Measurements from ENCODE around the gene PPY. TPM values are rescaled to one million over a fixed set of nuclear protein-coding genes. Genes with fewer than 3 reads are reported as not detected.
"Not testable (repeated sequence)": the region's sequence is repeated elsewhere in the genome, so short reads cannot be mapped to it uniquely, and the experiment has no call there.

The PPY gene
- total RNA-seq, 2 donors from 2014 or later, result not detected

DNA sequence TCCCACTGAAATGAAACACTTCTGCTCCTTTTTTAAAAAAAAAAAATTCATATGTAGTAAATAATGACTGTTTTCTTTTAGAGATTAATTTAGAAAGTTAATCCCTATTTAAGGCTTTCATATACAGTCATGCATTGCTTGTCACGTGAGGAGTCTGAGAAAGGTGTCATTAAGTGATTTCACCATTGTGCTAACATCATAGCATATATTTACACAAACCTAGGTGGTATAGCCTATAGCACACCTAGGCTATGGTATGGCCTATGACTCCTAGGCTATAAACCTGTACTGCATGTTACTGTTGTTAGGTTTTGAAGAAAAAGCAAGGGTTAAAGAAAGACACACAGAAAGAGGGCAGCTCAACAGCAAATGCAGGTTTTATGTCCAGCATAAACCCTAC lies 13.7 kb downstream of the PPY start:
- Mint-ChIP-seq H3K9me3 (no peaks in the 10 kb centered on the region), H3K27me3 (ENCODE audit: insufficient read depth) (peaks cover 45% of the 10 kb centered on the region), H3K36me3 (ENCODE audit: low read depth) (no peaks in the 10 kb centered on the region), H3K4me1 (peaks cover 5% of the 10 kb centered on the region), H3K4me3 (no peak overlapping the region), H3K27ac (no peak overlapping the region)
- Histone ChIP-seq H3K4me3 (ENCODE audit: low read length) (no peak overlapping the region), H3K9ac (ENCODE audit: extremely low read depth, low read length, poor library complexity, severe bottlenecking) (no peak overlapping the region), H3K4me1 (ENCODE audit: control insufficient read depth, insufficient read depth, low read length) (no peaks in the 10 kb centered on the region), H3K27ac (ENCODE audit: low read depth, low read length) (no peak overlapping the region), H3K27me3 (ENCODE audit: control insufficient read depth, insufficient read depth, low read length, poor library complexity, severe bottlenecking) (peaks cover 41% of the 10 kb centered on the region), H3K9me3 (ENCODE audit: control insufficient read depth, low read length) (no peaks in the 10 kb centered on the region), H3K36me3 (ENCODE audit: control insufficient read depth, insufficient read depth, low read length) (no peaks in the 10 kb centered on the region)
- WGBS, 2 experiments (ENCODE audit: insufficient coverage in 1 of 2, insufficient read length in 1 of 2), result 92% methylated on average over 1 of the region's 1 CpG; no CpG with 5 or more reads in 1 of the 2 experiments
- TF ChIP-seq, protein P1, sequence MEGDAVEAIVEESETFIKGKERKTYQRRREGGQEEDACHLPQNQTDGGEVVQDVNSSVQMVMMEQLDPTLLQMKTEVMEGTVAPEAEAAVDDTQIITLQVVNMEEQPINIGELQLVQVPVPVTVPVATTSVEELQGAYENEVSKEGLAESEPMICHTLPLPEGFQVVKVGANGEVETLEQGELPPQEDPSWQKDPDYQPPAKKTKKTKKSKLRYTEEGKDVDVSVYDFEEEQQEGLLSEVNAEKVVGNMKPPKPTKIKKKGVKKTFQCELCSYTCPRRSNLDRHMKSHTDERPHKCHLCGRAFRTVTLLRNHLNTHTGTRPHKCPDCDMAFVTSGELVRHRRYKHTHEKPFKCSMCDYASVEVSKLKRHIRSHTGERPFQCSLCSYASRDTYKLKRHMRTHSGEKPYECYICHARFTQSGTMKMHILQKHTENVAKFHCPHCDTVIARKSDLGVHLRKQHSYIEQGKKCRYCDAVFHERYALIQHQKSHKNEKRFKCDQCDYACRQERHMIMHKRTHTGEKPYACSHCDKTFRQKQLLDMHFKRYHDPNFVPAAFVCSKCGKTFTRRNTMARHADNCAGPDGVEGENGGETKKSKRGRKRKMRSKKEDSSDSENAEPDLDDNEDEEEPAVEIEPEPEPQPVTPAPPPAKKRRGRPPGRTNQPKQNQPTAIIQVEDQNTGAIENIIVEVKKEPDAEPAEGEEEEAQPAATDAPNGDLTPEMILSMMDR (conservative IDR thresholded peaks at IDR 0.05), result no peak
- DNase-seq, result no peak

DNA sequence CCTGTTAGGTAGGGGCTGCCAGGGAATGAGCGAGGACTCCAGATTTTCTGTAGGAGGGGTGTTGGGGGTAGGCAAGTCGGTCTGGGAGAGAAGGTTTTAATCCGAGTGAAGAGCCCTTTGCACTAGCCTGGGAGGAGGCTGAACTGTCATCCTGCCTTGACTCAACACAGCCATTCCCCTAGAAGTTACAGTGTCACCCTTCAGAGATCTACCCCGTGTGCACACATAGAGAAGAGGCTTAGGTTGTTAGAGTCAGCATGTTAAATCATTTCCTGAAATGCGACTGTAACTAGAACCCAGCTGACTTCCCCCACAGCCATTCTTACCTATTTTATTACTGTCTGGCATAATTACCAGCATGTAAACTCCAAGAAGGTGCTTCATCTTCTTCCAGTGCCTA lies 14.3 kb downstream of the PPY start:
- H3K4me3 ChIP-seq (ENCODE audit: low read length); H3K27ac ChIP-seq (ENCODE audit: low read depth, low read length); H3K27ac Mint-ChIP-seq; H3K36me3 Mint-ChIP-seq (ENCODE audit: low read depth); H3K9ac ChIP-seq (ENCODE audit: extremely low read depth, low read length, poor library complexity, severe bottlenecking); H3K4me1 Mint-ChIP-seq; H3K4me1 ChIP-seq (ENCODE audit: control insufficient read depth, insufficient read depth, low read length); H3K9me3 Mint-ChIP-seq; H3K36me3 ChIP-seq (ENCODE audit: control insufficient read depth, insufficient read depth, low read length); H3K9me3 ChIP-seq (ENCODE audit: control insufficient read depth, low read length); DNase-seq: not testable (repeated sequence)
- H3K4me3 Mint-ChIP-seq, result peak overlapping the region; percentile 32
- peaks cover 41% of the 10 kb centered on the region for H3K27me3 ChIP-seq (ENCODE audit: control insufficient read depth, insufficient read depth, low read length, poor library complexity, severe bottlenecking)
- 26% methylated on average over 4 of the region's 5 CpGs; no CpG with 5 or more reads in 1 of the 2 experiments for WGBS, 2 experiments (ENCODE audit: insufficient coverage in 1 of 2, insufficient read length in 1 of 2)
- H3K27me3 Mint-ChIP-seq (ENCODE audit: insufficient read depth), result peaks cover 51% of the 10 kb centered on the region

DNA sequence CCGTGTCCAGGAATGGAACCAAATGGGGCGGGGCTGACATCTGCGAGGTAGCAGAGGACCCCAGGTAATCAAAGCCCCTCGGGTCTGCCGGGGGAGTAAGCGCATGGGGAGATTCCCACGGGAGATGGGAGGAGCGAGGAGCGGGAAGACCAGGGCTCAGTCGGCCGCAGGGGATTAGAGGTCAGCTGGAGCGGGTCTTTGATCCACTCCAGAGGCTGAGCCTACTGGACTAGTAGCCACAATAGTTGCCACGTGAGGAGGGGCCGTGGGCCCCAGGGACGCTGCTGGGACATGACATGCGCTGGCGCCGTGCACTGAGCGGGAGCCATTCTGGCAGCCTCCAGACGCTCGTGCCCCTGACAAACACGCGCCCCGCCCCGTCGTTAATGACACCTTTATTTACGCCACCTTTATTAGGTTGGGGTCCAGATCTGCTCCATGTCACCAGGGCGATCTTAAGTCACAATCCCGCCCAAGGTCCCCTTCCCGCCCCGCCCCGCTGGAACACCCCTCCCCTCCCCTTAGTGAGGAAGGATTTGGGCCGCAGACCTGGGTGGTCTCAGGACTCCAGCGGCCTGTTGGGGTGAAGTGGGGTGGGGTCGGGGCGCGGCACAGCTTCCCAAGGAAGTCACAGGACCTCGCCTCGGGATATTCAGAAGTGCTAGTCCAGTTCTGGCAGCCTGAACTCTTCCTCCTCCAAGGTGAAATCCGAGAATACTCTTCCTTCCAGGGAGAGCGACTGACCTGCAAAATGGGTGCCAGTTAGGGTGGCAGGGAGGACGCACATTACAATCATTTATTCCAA lies 15.0 kb downstream of the PPY start:
- Histone ChIP-seq H3K36me3 (ENCODE audit: control insufficient read depth, insufficient read depth, low read length) (no peaks in the 10 kb centered on the region), H3K9ac (ENCODE audit: extremely low read depth, low read length, poor library complexity, severe bottlenecking) (no peak overlapping the region), H3K27ac (ENCODE audit: low read depth, low read length) (no peak overlapping the region), H3K4me1 (ENCODE audit: control insufficient read depth, insufficient read depth, low read length) (no peaks in the 10 kb centered on the region), H3K27me3 (ENCODE audit: control insufficient read depth, insufficient read depth, low read length, poor library complexity, severe bottlenecking) (peaks cover 41% of the 10 kb centered on the region), H3K9me3 (ENCODE audit: control insufficient read depth, low read length) (no peaks in the 10 kb centered on the region), H3K4me3 (ENCODE audit: low read length) (no peak overlapping the region)
- Mint-ChIP-seq H3K36me3 (ENCODE audit: low read depth) (no peaks in the 10 kb centered on the region), H3K4me3 (peak overlapping the region; percentile 32), H3K9me3 (no peaks in the 10 kb centered on the region), H3K4me1 (peaks cover 5% of the 10 kb centered on the region), H3K27me3 (ENCODE audit: insufficient read depth) (peaks cover 53% of the 10 kb centered on the region), H3K27ac (no peak overlapping the region)
- DNase-seq, result no peak
- 25 to 40% methylated on average over 28 to 37 of the region's 42 CpGs for WGBS, 2 experiments (ENCODE audit: insufficient coverage in 1 of 2, insufficient read length in 1 of 2)
- TF ChIP-seq, protein P1 (conservative IDR thresholded peaks at IDR 0.05), result no peak

Measured in endodermal cell (in vitro differentiated cells).